Effector CD4-positive, alpha-beta T cell (primary cell): Measurements from ENCODE around the gene ARSH.
"Not testable (repeated sequence)": the region's sequence is repeated elsewhere in the genome, so short reads cannot be mapped to it uniquely, and the experiment has no call there.

Experiments used
- DNase-seq: peaks from one replicate; pipeline ENCODE4 v3.0.0-alpha.2; 2020

The ARSH gene

GRCh38 chrX:3037218-3037617 is 30.9 kb downstream of the ARSH start:
- DNase-seq = no peak

DNA sequence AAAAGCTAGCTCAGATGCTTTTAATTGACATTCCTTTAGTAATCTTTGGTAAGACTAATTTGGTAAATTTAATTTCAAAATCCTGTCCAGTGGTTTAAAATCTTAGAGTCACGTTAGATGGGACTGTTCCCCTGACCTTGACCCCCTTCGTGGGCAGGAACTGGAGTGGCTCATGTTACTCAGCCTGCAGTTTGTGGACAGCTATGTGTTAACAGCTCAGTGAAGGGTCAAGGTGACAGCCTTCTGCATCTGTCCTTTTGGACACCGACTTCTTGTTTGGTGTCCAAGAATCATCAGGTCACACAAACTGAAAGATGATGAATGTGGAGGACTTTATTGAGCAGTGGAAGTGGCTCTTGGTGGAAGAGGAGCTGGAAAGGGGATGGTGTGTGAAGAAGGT is 37.9 kb downstream of the ARSH start:
- no peak for DNase-seq

DNA sequence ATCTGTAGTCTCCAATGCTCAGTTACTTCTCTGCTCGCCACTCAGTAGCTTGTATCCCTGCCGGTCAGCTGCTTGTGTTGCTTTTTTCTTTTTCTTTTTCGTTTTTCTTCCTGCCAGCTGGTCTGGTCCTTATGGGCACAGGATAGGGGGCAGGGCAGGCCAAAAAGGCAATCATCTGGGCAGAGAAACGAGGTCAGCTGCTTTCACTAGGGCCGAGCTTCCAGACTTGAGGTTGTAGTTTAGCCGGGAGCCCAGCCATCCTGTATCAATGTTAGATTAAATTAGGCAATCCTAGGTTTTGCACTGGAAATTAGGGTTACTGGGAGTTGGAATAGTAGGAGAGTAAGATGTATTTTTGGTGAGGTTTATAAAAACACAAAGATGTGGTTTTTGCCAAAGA is 38.3 kb downstream of the ARSH start:
- no peak for DNase-seq

GRCh38 chrX:3046253-3047240 is 40.2 kb downstream of the ARSH start:
- DNase-seq = no peak

- DNase-seq = not testable (repeated sequence)
These were observed 44.3 kb downstream of the ARSH start for GRCh38 chrX:3050523-3051175.

DNA sequence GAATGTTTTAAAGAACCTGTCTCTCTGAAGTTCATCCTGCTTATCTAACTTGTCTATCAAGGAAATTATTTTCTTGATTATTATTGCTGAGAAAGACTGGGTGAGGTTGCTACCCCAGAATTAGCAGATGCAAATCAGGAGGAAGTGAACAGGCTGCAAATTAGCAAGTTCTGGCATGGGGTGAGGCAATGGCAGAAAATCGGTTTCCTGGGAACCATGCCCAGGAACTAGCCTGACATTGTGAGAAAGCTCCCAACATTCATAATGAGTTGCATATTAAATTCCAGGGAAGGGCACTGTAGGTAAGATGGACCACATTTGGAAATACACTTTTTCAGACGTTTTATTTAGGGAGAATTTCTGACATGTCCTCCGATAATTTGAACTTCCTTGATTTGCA is 46.5 kb downstream of the ARSH start:
- DNase-seq = no peak

DNA sequence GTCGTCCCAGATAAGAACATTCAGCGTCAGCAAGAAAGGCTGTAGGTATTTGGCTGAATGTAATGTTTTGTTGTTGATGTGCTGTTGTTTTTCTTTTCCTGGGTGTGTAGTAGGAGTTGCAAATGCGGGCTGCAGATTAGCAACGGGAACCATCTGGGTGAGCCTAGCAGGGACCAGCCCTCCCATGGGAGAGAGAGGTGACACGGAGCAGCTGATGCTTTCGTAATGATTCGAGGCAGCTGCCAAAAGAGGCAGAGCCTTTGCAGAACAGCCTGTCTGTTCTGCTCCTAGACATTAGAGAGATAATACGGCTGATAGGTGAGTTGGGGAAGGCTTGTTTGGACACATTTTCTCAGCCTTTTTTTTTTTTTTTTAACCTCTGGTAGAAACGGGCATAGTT is 60.2 kb downstream of the ARSH start:
- DNase-seq = no peak

- DNase-seq = no peak
These were observed 69.6 kb downstream of the ARSH start for GRCh38 chrX:3075959-3076358.

GRCh38 chrX:3076416-3076991 is 70.2 kb downstream of the ARSH start:
- no peak for DNase-seq
